Activated T-cell treated with anti-CD3 and anti-CD28 coated beads for 24 hours (primary cell): ENCODE measurements around the gene SLC18A3.

Source experiments
- DNase-seq: peaks from one replicate; pipeline ENCODE4 v3.0.0-alpha.2; 2020; ENCODE audit warnings: low read depth

Gene SLC18A3

DNA sequence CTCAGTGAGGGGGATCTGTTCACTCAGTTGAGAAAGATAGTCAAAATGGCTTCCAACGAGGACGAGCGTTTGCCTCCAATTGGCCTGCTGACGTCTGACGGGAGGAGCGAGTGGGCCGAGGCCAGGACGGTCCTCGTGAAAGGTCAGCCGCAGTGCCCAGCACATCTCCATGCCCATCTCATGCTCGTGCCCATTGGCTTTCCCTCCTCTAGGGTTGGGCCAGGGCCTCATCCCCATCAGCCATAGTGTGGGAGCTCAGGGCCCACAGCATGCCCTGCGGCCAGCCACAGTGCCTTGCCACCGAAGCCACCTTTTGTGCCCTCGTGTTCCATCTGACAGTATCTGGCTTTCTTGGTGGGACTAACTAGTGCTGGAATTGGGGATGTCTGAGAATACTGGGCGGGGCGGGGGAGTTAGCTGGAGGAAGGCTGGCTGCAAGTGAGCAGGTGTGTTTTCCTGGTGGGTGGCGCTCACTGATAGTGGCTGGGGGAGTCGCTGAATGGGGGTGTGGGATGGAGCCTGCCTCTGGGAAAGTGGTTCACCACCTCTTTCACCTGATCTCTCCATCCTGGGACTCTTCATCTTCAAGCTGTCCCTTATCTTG lies 17.6 kb downstream of the SLC18A3 start:
- no peak for DNase-seq

GRCh38 chr10:49628599-49628998 lies 18.5 kb downstream of the SLC18A3 start:
- DNase-seq: no peak

DNA sequence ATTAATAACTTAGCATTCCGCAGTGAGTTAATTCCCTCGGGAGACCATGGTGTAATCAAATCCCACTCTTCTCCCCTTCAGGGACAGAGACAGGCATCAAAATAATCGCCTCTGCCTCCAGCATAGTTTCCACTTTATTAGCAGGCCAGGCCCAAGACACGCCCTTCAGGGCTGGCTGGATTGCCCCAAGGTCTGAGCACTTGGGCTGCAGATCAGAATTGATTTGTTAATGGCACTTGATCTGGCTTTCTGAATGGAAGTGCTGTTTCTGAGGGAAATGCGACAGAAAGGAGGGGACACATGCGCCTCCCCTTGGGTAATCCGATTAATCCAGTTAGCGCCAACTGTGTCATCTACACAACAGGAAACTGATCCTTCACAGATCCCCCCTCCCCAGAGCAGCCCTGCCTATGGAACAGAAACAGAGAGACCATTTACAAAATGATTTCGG lies 19.3 kb downstream of the SLC18A3 start:
- DNase-seq: no peak

DNA sequence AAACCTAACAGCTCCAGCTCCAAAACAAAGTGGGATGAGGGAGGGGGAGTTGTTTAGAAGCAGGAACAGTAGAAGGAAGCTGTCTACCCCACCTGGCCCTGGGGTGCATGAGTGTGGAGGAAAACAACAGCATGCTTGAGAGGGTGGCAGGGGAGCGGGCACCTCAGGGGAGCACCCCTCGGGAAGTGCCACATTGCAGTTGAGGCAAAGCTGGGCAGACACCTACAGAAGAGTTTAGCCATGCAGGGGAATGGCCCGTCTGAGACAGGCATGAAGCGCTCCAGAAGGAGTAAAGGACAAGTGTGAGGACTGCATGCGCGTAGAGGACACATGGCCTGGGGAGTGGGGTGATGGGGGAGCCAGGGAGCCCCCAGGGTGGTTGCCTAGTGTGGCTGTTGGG lies 21.9 kb downstream of the SLC18A3 start:
- DNase-seq: no peak

DNA sequence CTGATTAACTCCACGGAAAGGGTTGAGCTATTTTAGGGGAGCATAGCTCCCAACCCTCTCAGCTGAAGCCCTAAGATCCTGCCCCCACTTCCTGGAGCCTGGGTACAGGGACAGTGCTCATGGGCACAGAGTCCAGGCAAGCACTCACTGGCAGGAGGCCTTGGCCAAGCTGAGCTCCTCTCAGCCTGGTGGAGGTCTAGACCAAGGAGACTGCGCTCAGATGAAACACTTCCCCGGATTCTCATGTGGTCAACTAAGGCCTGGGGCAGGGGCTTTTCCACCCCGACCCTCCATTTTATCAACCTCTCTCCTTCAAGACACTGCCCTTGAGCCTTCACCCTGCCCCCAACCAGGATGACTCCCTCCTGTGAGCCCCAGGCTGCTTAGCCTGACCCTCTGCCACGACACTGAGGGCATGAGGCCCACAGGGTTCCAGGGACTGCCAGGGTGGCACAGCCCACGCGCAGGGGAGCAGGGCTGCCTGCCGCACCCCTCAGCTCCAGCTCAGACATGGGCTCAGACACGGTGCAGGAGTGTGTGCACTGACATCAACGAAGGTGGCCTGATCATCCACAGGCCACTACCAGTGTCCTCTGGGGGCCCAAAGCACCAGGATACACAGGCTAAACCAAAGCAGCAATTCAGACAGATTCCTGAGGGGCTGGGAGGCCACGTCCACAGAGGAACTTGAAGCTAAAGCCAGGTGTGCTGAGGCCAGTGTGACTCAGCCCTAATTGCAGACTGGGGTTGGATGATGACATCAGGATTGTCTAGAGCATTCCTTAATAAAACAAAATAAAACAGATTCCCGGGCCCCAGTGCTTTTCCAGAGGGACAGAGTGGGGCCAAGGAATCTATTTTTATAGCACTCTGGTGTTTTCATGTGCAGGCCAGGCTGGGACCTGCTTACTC lies 22.6 kb downstream of the SLC18A3 start:
- no peak for DNase-seq

DNA sequence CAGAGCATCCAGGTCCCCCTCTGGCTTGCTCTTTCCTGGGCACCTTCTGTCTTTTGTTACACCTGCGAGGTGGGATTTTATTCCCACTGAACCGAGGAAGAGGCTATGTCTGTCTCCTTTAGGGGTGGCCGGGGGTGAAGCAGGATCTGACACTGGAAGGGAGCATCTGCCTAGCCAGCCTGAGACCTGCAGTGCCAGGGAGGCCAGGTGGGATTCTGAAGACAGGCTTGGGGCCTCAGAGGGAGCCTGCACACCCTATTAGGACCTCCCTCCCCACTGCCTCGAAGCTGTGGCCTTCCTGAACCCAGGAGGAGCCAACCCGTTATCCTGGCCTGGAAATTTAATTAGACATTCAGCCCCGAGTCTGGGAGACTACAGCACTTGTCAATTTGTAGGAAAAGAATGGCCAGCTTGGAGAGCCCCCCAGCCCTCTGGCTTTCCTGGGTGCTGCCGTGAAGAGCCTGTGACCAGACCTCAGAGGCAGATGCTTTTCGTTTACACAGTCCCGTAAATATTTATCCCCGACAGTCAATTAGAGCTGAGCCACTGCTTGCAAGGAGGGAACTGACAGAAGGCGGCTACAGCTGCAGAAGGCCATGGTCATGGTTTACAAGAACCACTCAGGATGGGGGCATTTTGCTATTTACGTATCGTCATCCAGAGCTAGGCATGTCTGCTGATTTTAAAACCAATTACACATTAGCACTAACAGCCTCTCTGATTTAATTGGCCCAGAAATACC lies 23.4 kb downstream of the SLC18A3 start:
- no peak for DNase-seq

DNA sequence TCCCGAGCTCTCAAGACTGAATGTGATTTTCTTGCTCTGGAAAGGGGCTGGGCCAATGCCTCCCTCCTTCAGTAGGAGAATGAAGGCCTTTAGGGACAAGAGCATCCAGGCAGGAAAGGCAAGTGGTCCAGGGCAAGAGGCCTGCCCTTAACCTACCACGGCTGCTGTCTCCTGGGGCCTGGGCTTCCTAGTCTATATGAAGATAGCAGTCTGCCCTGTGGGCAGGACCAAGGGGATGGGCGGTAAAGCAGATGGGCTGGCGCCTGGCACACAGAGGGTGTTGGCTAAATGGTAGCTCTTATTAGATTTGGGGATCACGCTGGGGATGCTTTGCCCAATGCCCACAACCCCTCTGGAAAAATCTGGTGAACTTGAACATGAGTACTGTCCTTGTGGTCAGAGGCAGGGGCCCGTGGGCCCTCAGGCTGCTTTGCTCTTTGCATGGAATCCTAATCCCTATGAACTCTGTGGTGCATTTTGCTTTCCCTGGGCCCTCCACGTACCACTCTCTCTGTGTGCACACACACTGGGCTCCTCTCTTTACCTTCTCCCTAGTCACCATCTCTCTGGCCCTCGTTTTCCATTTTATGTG lies 24.1 kb downstream of the SLC18A3 start:
- DNase-seq: no peak

DNA sequence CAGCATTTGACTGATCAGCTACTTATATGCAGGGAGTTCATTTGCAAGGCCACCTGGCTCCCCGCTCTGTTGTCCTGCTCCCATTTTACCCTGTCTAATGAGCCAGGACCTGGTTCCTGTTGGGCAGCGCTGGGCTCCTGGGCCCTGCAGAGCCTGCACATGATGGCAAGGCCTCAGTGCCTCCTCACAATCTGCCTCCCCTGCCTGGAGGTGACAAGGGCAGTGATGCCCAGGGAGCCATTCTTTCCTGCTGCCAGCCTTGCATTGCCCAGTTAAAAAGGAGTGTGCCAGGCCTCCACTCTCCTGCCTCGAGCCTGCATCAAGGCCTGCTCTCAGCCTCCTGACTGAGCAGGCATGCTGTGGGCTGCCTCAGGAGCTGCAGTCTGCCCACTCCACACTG lies 32.2 kb downstream of the SLC18A3 start:
- DNase-seq: no peak

GRCh38 chr10:49643241-49644034 lies 33.3 kb downstream of the SLC18A3 start:
- DNase-seq: no peak

GRCh38 chr10:49644035-49644646 lies 34.0 kb downstream of the SLC18A3 start:
- DNase-seq: no peak

DNA sequence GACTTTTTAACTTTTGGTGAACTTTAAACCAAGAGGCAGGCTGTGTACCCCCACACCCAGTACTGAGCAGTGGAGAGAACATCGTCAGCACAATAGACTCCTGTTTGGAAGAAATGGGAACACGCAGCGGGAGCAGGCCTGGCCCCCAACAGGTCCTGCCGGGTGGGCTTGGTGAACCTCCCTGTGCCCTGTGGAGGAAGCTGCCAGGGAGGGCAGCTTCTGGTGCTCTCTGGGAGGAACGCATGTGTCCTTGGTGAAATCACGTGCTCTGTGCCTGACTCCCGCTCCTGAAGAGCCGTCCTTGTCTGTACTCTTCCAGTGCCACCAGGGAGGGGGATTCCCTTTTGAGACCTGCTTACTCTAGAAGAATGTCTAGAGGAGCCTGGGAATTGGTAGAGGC lies 35.3 kb downstream of the SLC18A3 start:
- DNase-seq: no peak

DNA sequence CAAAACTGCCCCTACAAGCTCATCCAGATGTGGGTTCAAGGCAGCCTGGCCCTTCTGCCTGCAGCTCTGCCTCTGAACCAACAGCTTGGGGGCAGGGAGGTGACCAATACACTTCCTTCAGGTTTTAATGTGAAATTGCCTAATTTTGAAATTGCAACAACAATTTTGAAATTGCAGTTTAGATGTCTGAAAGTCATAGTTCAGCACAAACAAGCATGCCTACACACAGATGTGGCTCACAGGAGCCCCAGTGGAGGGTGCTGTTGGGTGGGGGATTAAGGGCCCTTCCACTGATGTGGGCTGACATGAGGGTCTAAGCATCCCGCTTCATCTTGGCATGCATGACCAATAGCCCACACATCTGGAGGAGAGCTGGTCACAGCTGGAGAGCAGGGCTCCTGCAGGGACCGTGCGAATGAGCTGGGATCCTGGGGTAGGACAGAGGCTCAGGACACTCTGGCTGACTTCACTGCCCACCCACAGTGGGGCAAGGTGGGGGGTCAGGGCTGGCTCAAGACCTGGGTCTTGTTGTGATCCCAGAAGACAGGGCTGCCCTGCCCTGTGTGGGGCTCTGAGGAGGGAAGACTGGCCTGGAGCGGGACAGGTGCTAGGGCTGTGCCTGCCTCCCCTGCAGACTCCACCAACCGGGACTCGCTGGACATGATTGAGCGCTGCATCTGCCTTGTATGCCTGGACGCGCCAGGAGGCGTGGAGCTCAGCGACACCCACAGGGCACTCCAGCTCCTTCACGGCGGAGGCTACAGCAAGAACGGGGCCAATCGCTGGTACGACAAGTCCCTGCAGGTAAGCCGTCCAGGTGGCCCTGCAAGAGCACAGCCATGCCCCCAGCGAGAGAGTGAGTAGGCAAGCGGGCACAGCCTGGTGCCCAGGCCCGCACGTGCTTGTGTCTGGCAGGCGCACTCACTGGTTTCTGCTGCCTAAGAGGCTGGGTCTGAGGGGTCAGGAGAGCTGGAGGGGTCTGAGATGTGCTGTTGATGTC lies 36.1 kb downstream of the SLC18A3 start:
- no peak for DNase-seq

GRCh38 chr10:49647554-49647953 lies 37.4 kb downstream of the SLC18A3 start:
- no peak for DNase-seq

GRCh38 chr10:49647985-49648795 lies 38.1 kb downstream of the SLC18A3 start:
- no peak for DNase-seq

DNA sequence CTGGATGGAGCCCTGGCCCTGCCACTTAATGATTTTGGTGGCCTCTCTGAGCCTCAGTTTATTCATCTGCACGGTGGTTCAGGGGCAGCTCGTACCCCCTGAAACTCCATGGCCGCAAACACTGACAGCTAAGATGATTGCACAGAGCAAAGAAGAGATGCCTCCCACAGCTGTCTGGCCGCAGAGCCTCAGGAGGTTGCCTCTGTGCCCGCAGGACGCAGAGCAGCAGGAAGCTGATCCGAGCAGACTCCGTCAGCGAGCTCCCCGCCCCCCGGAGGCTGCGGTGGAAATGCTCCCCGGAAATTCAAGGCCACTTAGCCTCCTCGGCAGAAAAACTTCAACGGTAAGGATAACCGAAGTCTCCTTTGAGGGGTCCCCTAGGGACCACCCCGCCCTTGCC lies 39.2 kb downstream of the SLC18A3 start:
- DNase-seq: no peak

GRCh38 chr10:49649936-49650723 lies 40.0 kb downstream of the SLC18A3 start:
- DNase-seq: no peak

DNA sequence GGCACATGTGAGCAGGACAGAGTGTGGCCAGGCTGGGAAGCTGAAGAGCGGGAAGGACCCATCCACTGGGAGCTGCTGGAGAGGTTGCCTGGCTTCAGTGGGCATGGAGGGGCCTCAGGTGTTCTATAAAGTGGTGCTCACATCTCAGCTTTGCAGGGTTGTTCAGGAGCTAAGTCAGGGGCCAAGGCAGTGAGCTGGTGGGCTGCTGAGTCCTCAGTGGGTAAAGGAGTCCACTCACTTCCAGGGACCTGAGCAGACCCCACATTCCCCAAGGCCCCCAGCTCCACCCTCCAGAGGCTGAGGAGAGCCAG lies 40.6 kb downstream of the SLC18A3 start:
- DNase-seq: no peak
